ENCODE data around the gene RXRA.

Gene RXRA

GRCh38 chr9:134390947-134391318, 64.7 kb downstream of the RXRA start:
- Histone ChIP-seq H3F3A (ENCODE audit: insufficient read depth, low read length) (no peaks in the 10 kb centered on the region), H3K79me2 (ENCODE audit: insufficient read depth, low read length) (no peaks in the 10 kb centered on the region), H3K4me1 (ENCODE audit: insufficient read depth, low read length, severe bottlenecking) (no peaks in the 10 kb centered on the region), H4K20me1 (ENCODE audit: insufficient read depth, low read length) (no peaks in the 10 kb centered on the region), H3K36me3 (ENCODE audit: insufficient read depth, low read length) (no peaks in the 10 kb centered on the region), H3K4me2 (ENCODE audit: low read length) (no peak overlapping the region), H3K27ac (ENCODE audit: low read depth, low read length, poor library complexity, severe bottlenecking) (no peak overlapping the region), H3K4me3 (ENCODE audit: low read depth, low read length, poor library complexity, severe bottlenecking) (no peak overlapping the region), H3K9ac (ENCODE audit: low read length) (no peak overlapping the region), H2AFZ (ENCODE audit: low read length) (no peak overlapping the region), H3K27me3 (ENCODE audit: insufficient read depth, low read length) (peaks cover 11% of the 10 kb centered on the region), H3K9me3 (ENCODE audit: low read length) (no peaks in the 10 kb centered on the region), H3K9me2 (ENCODE audit: low read depth, low read length) (no peaks in the 10 kb centered on the region)
- TF ChIP-seq EZH2 (IDR thresholded peaks at IDR 0.05; ENCODE audit: borderline replicate concordance, low read length) = no peak

- H3K4me1 ChIP-seq (ENCODE audit: insufficient read depth, low read length, severe bottlenecking) = no peaks in the 10 kb centered on the region
- TF ChIP-seq CTCF (IDR thresholded peaks at IDR 0.05; ENCODE audit: low read length) (no peak), EZH2 (IDR thresholded peaks at IDR 0.05; ENCODE audit: borderline replicate concordance, low read length) (no peak)
- H3K27ac ChIP-seq (ENCODE audit: low read depth, low read length, poor library complexity, severe bottlenecking) = no peak overlapping the region
Measured at GRCh38 chr9:134391319-134392231, 65.3 kb downstream of the RXRA start.

GRCh38 chr9:134392900-134393299, 66.6 kb downstream of the RXRA start:
- H3K4me3 ChIP-seq (ENCODE audit: low read depth, low read length, poor library complexity, severe bottlenecking) = no peak overlapping the region
- no peaks in the 10 kb centered on the region for H3K9me3 ChIP-seq (ENCODE audit: low read length)
- H3K27me3 ChIP-seq (ENCODE audit: insufficient read depth, low read length) = peaks cover 11% of the 10 kb centered on the region
- no peak overlapping the region for H3K9ac ChIP-seq (ENCODE audit: low read length)
- H3K79me2 ChIP-seq (ENCODE audit: insufficient read depth, low read length) = no peaks in the 10 kb centered on the region
- no peaks in the 10 kb centered on the region for H4K20me1 ChIP-seq (ENCODE audit: insufficient read depth, low read length)
- H3K36me3 ChIP-seq (ENCODE audit: insufficient read depth, low read length) = no peaks in the 10 kb centered on the region
- no peaks in the 10 kb centered on the region for H3K4me1 ChIP-seq (ENCODE audit: insufficient read depth, low read length, severe bottlenecking)
- no peaks in the 10 kb centered on the region for H3F3A ChIP-seq (ENCODE audit: insufficient read depth, low read length)
- no peak overlapping the region for H2AFZ ChIP-seq (ENCODE audit: low read length)
- H3K9me2 ChIP-seq (ENCODE audit: low read depth, low read length) = no peaks in the 10 kb centered on the region
- H3K4me2 ChIP-seq (ENCODE audit: low read length) = no peak overlapping the region
- no peak overlapping the region for H3K27ac ChIP-seq (ENCODE audit: low read depth, low read length, poor library complexity, severe bottlenecking)
- TF ChIP-seq EZH2 (IDR thresholded peaks at IDR 0.05; ENCODE audit: borderline replicate concordance, low read length) (no peak), CTCF (IDR thresholded peaks at IDR 0.05; ENCODE audit: low read length) (no peak)

More at GRCh38 chr9:134391319-134392231, 65.3 kb downstream of the RXRA start:
- no peak overlapping the region for H2AFZ ChIP-seq (ENCODE audit: low read length)
- no peaks in the 10 kb centered on the region for H3K79me2 ChIP-seq (ENCODE audit: insufficient read depth, low read length)
- H3K4me3 ChIP-seq (ENCODE audit: low read depth, low read length, poor library complexity, severe bottlenecking) = no peak overlapping the region
- no peak overlapping the region for H3K4me2 ChIP-seq (ENCODE audit: low read length)
- H3K36me3 ChIP-seq (ENCODE audit: insufficient read depth, low read length) = no peaks in the 10 kb centered on the region
- peaks cover 11% of the 10 kb centered on the region for H3K27me3 ChIP-seq (ENCODE audit: insufficient read depth, low read length)
- H3K9ac ChIP-seq (ENCODE audit: low read length) = no peak overlapping the region
- H3K9me2 ChIP-seq (ENCODE audit: low read depth, low read length) = no peaks in the 10 kb centered on the region
- H3F3A ChIP-seq (ENCODE audit: insufficient read depth, low read length) = no peaks in the 10 kb centered on the region
- H4K20me1 ChIP-seq (ENCODE audit: insufficient read depth, low read length) = no peaks in the 10 kb centered on the region
- H3K9me3 ChIP-seq (ENCODE audit: low read length) = no peaks in the 10 kb centered on the region
